ENCODE measurements around the gene PRKD2.

DNA sequence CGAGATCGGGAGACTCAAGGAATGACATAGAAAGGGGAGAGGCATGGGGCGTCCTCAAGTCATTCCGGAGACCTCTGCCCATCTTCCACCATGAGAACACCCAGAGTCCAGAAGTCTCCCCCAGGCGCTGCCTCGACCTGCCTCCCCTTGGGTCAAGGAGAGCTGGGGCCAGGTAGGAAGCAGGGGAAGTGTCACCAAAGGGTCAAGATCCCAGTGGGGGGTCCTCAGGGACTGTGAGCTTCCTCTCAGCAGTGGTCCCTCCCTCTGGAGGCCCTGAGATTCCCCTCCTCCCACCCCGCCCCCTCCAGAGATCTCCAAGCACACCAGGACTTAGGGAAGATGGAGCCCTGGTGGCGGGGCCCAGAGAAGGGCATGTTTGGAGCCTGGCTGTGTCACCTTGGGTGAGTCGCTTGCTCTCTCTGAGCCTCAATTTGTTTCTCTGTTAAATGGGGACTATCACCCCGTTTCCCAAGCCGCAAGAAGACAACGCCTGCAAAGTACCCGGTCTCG is 56.9 kb downstream of the PRKD2 start:
- TF ChIP-seq CTCF (IDR thresholded peaks at IDR 0.05 in 8 of 11, conservative IDR thresholded peaks at IDR 0.05 in 3 of 11) = no peak
- TF ChIP-seq POLR2AphosphoS5 (IDR thresholded peaks at IDR 0.05) = no peak
- no peak for TF ChIP-seq POLR2A (IDR thresholded peaks at IDR 0.05)

Measured in spleen (tissue), 7 donors.